HG03095 (cell line): ENCODE measurements around the gene SSC4D.
"Not testable (repeated sequence)": the region's sequence is repeated elsewhere in the genome, so short reads cannot be mapped to it uniquely, and the experiment has no call there.

Experiments
- ATAC-seq: cut with Tn5 transposase; IDR thresholded peaks from one replicate; pipeline ENCODE4 v1.9.1; 2021; ENCODE audit warnings: moderate library complexity; ENCODE audit not compliant: unreplicated experiment

Gene SSC4D

GRCh38 chr7:76423666-76424412 is 14.3 kb upstream of the SSC4D start:
- ATAC-seq = no peak

GRCh38 chr7:76421097-76421496 is 11.6 kb upstream of the SSC4D start:
- ATAC-seq = not testable (repeated sequence)

GRCh38 chr7:76417654-76418310 is 8.3 kb upstream of the SSC4D start:
- not testable (repeated sequence) for ATAC-seq

GRCh38 chr7:76412249-76412648 is 2.8 kb upstream of the SSC4D start:
- no peak for ATAC-seq

- no peak for ATAC-seq
Observed at GRCh38 chr7:76411626-76412025, 2.1 kb upstream of the SSC4D start.

GRCh38 chr7:76408121-76408560 is 1.4 kb downstream of the SSC4D start:
- ATAC-seq = no peak

- ATAC-seq = no peak
Observed at GRCh38 chr7:76407718-76408117, 1.8 kb downstream of the SSC4D start.

- no peak for ATAC-seq
Observed at GRCh38 chr7:76405738-76406137, 3.8 kb downstream of the SSC4D start.

GRCh38 chr7:76403780-76404494 is 5.6 kb downstream of the SSC4D start:
- ATAC-seq = no peak

GRCh38 chr7:76403097-76403496 is 6.4 kb downstream of the SSC4D start:
- not testable (repeated sequence) for ATAC-seq

GRCh38 chr7:76400248-76400647 is 9.2 kb downstream of the SSC4D start:
- ATAC-seq = no peak

- ATAC-seq = no peak
Observed at GRCh38 chr7:76397409-76398183, 11.9 kb downstream of the SSC4D start.

- ATAC-seq = no peak
Observed at GRCh38 chr7:76396864-76397263, 12.6 kb downstream of the SSC4D start.

GRCh38 chr7:76395965-76396726 is 13.4 kb downstream of the SSC4D start:
- ATAC-seq = no peak

GRCh38 chr7:76395605-76395964 is 13.9 kb downstream of the SSC4D start:
- not testable (repeated sequence) for ATAC-seq

GRCh38 chr7:76394957-76395356 is 14.5 kb downstream of the SSC4D start:
- no peak for ATAC-seq

GRCh38 chr7:76393116-76394031 is 16.1 kb downstream of the SSC4D start:
- peak; percentile 81 for ATAC-seq

GRCh38 chr7:76392531-76393115 is 16.9 kb downstream of the SSC4D start:
- ATAC-seq = no peak

- no peak for ATAC-seq
Observed at GRCh38 chr7:76390092-76390491, 19.4 kb downstream of the SSC4D start.
